GM12864 (cell line): ENCODE results near the gene RAB11A.

Experiments
- DNase-seq: peaks from one replicate; pipeline ENCODE4 v3.0.0-alpha.2; 2011; ENCODE audit warnings: low read depth
- H3K4me3 ChIP-seq: 2 replicates; pipeline ENCODE4 v1.5.1; 2011; ENCODE audit warnings: mild to moderate bottlenecking, low read depth, low read length, control low read depth
- TF ChIP-seq, protein P1 (sequence below): IDR thresholded peaks from 2 replicates; pipeline ENCODE4 v1.5.1; 2011; ENCODE audit warnings: low read depth, mild to moderate bottlenecking, moderate library complexity, low read length, control low read depth, inconsistent platforms; ENCODE audit errors: missing control alignments

RAB11A gene

DNA sequence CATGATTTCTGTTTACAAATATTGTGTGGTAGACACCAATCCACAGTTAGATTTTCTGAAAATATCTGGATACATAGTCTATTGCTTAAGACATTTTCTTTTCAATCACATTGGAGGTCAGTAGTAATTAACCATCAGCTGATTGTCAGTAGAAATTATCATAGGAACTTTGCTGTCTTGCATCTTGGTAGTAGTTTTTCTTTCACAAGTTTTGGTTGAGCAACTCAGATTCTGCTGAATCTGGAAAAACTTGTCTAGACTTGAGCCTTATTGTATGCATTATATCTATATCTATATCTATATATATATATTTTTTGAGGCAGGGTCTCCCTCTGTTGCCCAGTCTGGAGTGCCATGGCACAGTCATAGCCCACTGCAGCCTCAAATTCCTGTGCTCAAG, 4.0 kb downstream of the RAB11A start:
- H3K4me3 ChIP-seq, result no peak overlapping the region
- DNase-seq, result no peak
- TF ChIP-seq, protein P1, sequence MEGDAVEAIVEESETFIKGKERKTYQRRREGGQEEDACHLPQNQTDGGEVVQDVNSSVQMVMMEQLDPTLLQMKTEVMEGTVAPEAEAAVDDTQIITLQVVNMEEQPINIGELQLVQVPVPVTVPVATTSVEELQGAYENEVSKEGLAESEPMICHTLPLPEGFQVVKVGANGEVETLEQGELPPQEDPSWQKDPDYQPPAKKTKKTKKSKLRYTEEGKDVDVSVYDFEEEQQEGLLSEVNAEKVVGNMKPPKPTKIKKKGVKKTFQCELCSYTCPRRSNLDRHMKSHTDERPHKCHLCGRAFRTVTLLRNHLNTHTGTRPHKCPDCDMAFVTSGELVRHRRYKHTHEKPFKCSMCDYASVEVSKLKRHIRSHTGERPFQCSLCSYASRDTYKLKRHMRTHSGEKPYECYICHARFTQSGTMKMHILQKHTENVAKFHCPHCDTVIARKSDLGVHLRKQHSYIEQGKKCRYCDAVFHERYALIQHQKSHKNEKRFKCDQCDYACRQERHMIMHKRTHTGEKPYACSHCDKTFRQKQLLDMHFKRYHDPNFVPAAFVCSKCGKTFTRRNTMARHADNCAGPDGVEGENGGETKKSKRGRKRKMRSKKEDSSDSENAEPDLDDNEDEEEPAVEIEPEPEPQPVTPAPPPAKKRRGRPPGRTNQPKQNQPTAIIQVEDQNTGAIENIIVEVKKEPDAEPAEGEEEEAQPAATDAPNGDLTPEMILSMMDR, result no peak

DNA sequence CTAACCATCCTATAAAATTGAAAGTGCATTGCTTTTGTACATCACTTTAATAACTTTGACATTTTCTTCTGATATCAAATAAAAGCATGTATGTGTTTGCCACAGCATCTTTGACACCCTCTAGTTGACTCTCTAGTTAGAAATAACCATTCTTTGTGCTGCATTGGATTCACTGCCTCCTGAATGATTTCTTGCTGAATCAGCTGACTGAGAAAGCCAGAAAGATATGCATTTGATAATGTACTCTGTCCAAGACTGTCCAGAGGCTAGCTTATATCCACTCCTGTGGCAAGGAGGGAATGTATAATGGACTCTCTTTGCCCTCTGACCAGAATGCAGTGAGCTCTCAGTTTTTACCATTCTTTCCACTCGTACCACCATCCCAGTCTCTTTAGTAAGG, 6.2 kb downstream of the RAB11A start:
- DNase-seq, result no peak
- H3K4me3 ChIP-seq, result no peak overlapping the region
- TF ChIP-seq, protein P1, result no peak

DNA sequence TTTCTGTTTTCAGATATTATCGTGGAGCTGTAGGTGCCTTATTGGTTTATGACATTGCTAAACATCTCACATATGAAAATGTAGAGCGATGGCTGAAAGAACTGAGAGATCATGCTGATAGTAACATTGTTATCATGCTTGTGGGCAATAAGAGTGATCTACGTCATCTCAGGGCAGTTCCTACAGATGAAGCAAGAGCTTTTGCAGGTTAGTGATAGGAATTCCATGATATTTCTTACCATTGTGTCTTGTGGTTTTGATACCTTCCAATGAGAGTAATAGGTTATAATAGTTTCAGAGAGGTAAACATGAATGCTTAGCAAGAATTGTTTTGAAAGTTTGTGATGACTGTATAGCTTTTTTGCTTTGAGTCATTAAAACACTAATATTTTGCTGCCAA, 8.5 kb downstream of the RAB11A start:
- TF ChIP-seq, protein P1, result no peak
- no peak overlapping the region for H3K4me3 ChIP-seq

DNA sequence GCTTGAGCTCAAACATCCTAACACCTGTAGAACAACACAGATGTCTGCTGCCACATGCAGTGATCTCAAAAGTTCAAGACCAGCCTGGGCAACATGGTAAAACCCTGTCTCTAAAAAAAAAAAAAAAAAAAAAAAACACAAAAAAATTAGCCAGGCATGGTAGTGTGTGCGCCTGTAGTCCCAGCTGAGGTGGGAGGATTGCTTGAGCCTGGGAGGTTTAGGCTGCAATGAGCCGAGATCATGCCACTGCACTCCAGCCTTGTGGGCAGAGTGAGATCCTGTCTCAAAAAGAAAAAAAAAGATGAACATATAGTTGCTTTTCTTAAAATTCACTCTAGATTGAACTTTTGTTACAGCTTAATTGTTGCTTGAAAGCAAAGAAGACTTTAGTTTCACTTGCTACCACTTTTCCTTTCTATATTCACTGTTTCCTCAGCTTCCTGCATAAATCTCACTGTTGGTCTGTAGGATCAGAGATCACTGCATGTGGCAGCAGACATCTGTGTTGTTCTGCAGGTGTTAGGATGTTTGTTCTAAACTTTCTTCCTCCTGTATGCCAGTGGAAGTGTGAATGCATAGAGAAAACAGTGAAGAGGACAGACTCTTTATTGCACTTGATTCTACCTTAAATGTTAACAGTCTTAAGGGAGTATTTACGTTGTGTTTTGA, 12.6 kb downstream of the RAB11A start:
- no peak for DNase-seq
- no peak overlapping the region for H3K4me3 ChIP-seq
- TF ChIP-seq, protein P1, result no peak

More for the DNA sequence above, 8.5 kb downstream of the RAB11A start:
- DNase-seq, result no peak

DNA sequence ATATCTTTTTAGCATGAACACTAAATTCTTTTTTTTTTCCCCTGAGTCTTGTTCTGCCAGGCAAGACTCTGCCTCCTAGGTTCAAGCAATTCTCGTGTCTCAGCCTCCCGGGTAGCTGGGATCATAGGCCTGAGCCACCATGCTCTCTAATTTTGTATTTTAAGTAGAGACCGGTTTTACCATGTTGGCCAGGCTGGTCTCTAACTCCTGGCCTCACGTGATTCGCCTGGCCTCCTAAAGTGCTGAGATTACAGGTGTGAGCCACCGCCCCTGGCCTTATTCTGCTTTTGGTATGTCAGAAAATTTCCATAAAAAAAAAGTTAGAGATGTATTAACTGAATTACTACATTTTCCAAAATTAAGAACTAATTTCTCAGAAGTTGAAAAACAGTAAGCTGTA, 14.3 kb downstream of the RAB11A start:
- TF ChIP-seq, protein P1, result no peak
- no peak overlapping the region for H3K4me3 ChIP-seq
- DNase-seq, result no peak

DNA sequence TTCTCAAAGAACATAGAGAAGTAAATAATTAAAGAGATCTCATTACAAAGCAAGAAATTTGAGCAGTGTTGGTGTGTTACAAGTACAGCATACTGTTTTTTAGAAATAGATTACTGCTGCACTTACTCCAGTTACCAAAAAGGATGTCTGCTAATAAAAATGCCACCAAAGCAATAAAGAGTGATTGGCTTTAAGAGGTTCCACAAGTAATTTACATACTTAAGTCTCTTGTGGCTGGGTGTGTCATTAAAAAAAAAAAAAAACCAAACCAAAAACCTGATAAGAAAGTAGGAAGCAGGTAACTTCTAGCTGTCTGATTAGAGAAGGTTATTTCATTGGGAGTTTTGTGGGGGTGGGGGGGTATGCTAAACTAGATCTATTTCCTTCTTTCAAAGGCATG, 15.2 kb downstream of the RAB11A start:
- TF ChIP-seq, protein P1, result no peak
- no peak for DNase-seq
- no peak overlapping the region for H3K4me3 ChIP-seq

DNA sequence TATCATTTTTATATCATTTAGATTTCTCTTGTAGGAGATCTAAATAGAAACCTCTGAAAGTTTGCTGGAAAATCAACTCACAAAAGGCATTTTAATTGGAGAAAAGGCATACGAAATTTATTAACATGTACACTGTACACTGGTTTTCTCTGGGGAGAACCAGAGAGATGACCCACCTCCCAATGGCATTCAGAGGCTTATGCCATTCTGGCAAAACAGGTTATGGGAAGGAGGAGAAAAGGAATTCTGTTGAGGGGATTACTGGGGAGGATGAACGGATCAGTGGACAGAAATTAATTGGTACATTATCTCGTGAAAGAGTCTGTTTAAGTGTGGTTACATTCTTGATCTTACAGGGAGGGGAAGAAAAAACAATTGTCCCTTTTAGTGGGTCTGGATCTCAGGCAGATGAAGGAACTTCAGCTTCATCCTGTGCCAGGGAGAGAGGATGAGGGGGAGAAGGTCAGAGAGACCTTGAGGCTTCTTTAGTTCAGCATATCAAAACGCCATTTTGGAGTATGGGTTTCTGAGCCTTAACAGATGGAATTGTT, 16.5 kb downstream of the RAB11A start:
- TF ChIP-seq, protein P1, result no peak
- no peak for DNase-seq
- no peak overlapping the region for H3K4me3 ChIP-seq
